ENCODE measurements around the gene PIK3R5.

The PIK3R5 gene

GRCh38 chr17:8940866-8941471 lies 24.5 kb downstream of the PIK3R5 start:
- Histone ChIP-seq H3K9me3 (ENCODE audit: insufficient read depth, low read length, severe bottlenecking) (no peaks in the 10 kb centered on the region), H3K4me3 (ENCODE audit: low read depth in 1 of 2, low read length in 2 of 2) (peak overlapping the region in 1 of 2 experiments; percentile 48; a peak in 2 of 4 replicates), H3K27ac (ENCODE audit: low read length) (peak overlapping the region; percentile 92), H3K79me2 (ENCODE audit: insufficient read depth, low read length) (peaks cover 32% of the 10 kb centered on the region), H3K27me3 (ENCODE audit: insufficient read depth, low read length, poor library complexity) (no peaks in the 10 kb centered on the region), H3K9ac (ENCODE audit: low read depth, low read length) (peak overlapping the region; percentile 56), H3K36me3 (ENCODE audit: insufficient read depth, low read length) (peaks cover 16% of the 10 kb centered on the region), H4K20me1 (ENCODE audit: insufficient read depth, low read length) (no peaks in the 10 kb centered on the region), H2AFZ (ENCODE audit: low read depth, low read length) (peak overlapping the region; percentile 38; the same call in 1 of the 2 replicates), H3K4me1 (ENCODE audit: insufficient read depth, low read length) (peaks cover 55% of the 10 kb centered on the region), H3K4me2 (ENCODE audit: insufficient read depth, low read length) (peak overlapping the region; percentile 64)
- peak; percentile 87 for DNase-seq
- ATAC-seq (ENCODE audit: insufficient read depth, low read depth): peak; percentile 77
- TF ChIP-seq EZH2 (IDR thresholded peaks at IDR 0.05; ENCODE audit: borderline replicate concordance, low read depth, low read length, severe bottlenecking) (no peak), CTCF (IDR thresholded peaks at IDR 0.05; ENCODE audit: borderline replicate concordance, extremely low read depth, low read length, poor library complexity, severe bottlenecking) (no peak)

- H3K4me2 ChIP-seq (ENCODE audit: insufficient read depth, low read length): peak overlapping the region; percentile 64
- peaks cover 13% of the 10 kb centered on the region for H3K36me3 ChIP-seq (ENCODE audit: insufficient read depth, low read length)
- no peaks in the 10 kb centered on the region for H4K20me1 ChIP-seq (ENCODE audit: insufficient read depth, low read length)
- no peak for TF ChIP-seq EZH2 (IDR thresholded peaks at IDR 0.05; ENCODE audit: borderline replicate concordance, low read depth, low read length, severe bottlenecking)
- no peak for TF ChIP-seq CTCF (IDR thresholded peaks at IDR 0.05; ENCODE audit: borderline replicate concordance, extremely low read depth, low read length, poor library complexity, severe bottlenecking)
- no peak overlapping the region for H2AFZ ChIP-seq (ENCODE audit: low read depth, low read length)
- DNase-seq (peak; percentile 67), ATAC-seq (ENCODE audit: insufficient read depth, low read depth) (no peak)
- peak overlapping the region in 1 of 2 experiments; percentile 36; a peak in 1 of 4 replicates for H3K4me3 ChIP-seq (ENCODE audit: low read depth in 1 of 2, low read length in 2 of 2)
- H3K4me1 ChIP-seq (ENCODE audit: insufficient read depth, low read length): peaks cover 52% of the 10 kb centered on the region
- no peaks in the 10 kb centered on the region for H3K9me3 ChIP-seq (ENCODE audit: insufficient read depth, low read length, severe bottlenecking)
- H3K9ac ChIP-seq (ENCODE audit: low read depth, low read length): peak overlapping the region; percentile 56
- peaks cover 19% of the 10 kb centered on the region for H3K79me2 ChIP-seq (ENCODE audit: insufficient read depth, low read length)
- no peaks in the 10 kb centered on the region for H3K27me3 ChIP-seq (ENCODE audit: insufficient read depth, low read length, poor library complexity)
- peak overlapping the region; percentile 92 for H3K27ac ChIP-seq (ENCODE audit: low read length)
These were observed 25.8 kb downstream of the PIK3R5 start for GRCh38 chr17:8939496-8940334.

- Histone ChIP-seq H4K20me1 (ENCODE audit: insufficient read depth, low read length) (no peaks in the 10 kb centered on the region), H3K4me3 (ENCODE audit: low read depth in 1 of 2, low read length in 2 of 2) (no peak overlapping the region), H3K79me2 (ENCODE audit: insufficient read depth, low read length) (peaks cover 14% of the 10 kb centered on the region), H3K27ac (ENCODE audit: low read length) (peak overlapping the region; percentile 92), H3K4me1 (ENCODE audit: insufficient read depth, low read length) (peaks cover 52% of the 10 kb centered on the region), H3K4me2 (ENCODE audit: insufficient read depth, low read length) (peak overlapping the region; percentile 64; the same call in 1 of the 2 replicates), H3K27me3 (ENCODE audit: insufficient read depth, low read length, poor library complexity) (no peaks in the 10 kb centered on the region), H2AFZ (ENCODE audit: low read depth, low read length) (no peak overlapping the region), H3K9me3 (ENCODE audit: insufficient read depth, low read length, severe bottlenecking) (no peaks in the 10 kb centered on the region), H3K9ac (ENCODE audit: low read depth, low read length) (no peak overlapping the region), H3K36me3 (ENCODE audit: insufficient read depth, low read length) (peaks cover 5% of the 10 kb centered on the region)
- TF ChIP-seq CTCF (IDR thresholded peaks at IDR 0.05; ENCODE audit: borderline replicate concordance, extremely low read depth, low read length, poor library complexity, severe bottlenecking): no peak
- TF ChIP-seq EZH2 (IDR thresholded peaks at IDR 0.05; ENCODE audit: borderline replicate concordance, low read depth, low read length, severe bottlenecking): no peak
- no peak for ATAC-seq (ENCODE audit: insufficient read depth, low read depth)
- DNase-seq: no peak
These were observed 26.6 kb downstream of the PIK3R5 start for GRCh38 chr17:8938933-8939332.

Measured in DND-41 (cell line).